PC-3 (cell line): Measurements from ENCODE around the gene CDH4. TPM values are rescaled to one million over a fixed set of nuclear protein-coding genes. Genes with fewer than 3 reads are reported as not detected.
"Not testable (repeated sequence)": the region's sequence is repeated elsewhere in the genome, so short reads cannot be mapped to it uniquely, and the experiment has no call there.

Experiments used
- ATAC-seq: fragments of 200-7000 bp; cut with Tn5 transposase; 2 replicates; pipeline ENCODE4 v1.9.1; 2020; ENCODE audit warnings: mild to moderate bottlenecking, moderate library complexity
- BruUV-seq: library from RNA; stranded (reverse); fragments of 400-500 nt; replicated peaks from 2 replicates; lab custom pipeline; 2021; lab: Mats Ljungman, UMichigan
- CTCF ChIA-PET: fragments of 300-600 bp; sonication (Branson Sonifier 250); formaldehyde crosslinking; loops from one replicate; lab custom pipeline; 2022; ENCODE audit warnings: antibody characterized with exemption; lab: Charles Lee
- POLR2A ChIA-PET: fragments of 300-600 bp; sonication (Branson Sonifier 250); formaldehyde crosslinking; loops from one replicate; lab custom pipeline; 2022; ENCODE audit warnings: antibody characterized with exemption; ENCODE audit not compliant: unreplicated experiment; lab: Charles Lee
- DNase-seq: peaks from one replicate; pipeline ENCODE4 v3.0.0-alpha.2; 2015
- H2AFZ ChIP-seq: fragments of 300-600 bp; sonication (generic); 2 replicates; pipeline ENCODE4 v1.6.0; 2016; ENCODE audit warnings: antibody characterized with exemption, low read length
- H3F3A ChIP-seq: fragments of 300-600 bp; sonication (generic); one replicate; pipeline ENCODE4 v1.6.0; 2017; ENCODE audit warnings: antibody characterized with exemption, low read length, control low read depth, mild to moderate bottlenecking; ENCODE audit not compliant: unreplicated experiment
- H3K27ac ChIP-seq: fragments of 300-600 bp; sonication (generic); 2 replicates; pipeline ENCODE4 v1.5.1; 2016; ENCODE audit warnings: mild to moderate bottlenecking, low read length
- H3K27me3 ChIP-seq: fragments of 300-600 bp; sonication (generic); 2 replicates; pipeline ENCODE4 v1.6.1; 2016; ENCODE audit warnings: low read length, mixed read lengths
- H3K36me3 ChIP-seq: fragments of 300-600 bp; sonication (generic); 2 replicates; pipeline ENCODE4 v1.6.1; 2016; ENCODE audit warnings: low read depth, mixed run types, low read length, mixed read lengths
- H3K4me1 ChIP-seq: fragments of 300-600 bp; sonication (generic); 2 replicates; pipeline ENCODE4 v1.5.1; 2016; ENCODE audit warnings: low read length; ENCODE audit not compliant: insufficient read depth
- H3K4me2 ChIP-seq: fragments of 300-600 bp; sonication (generic); 2 replicates; pipeline ENCODE4 v1.6.0; 2016; ENCODE audit warnings: low read length
- H3K4me3 ChIP-seq: fragments of 300-600 bp; sonication (generic); 2 replicates; pipeline ENCODE4 v1.5.1; 2016; ENCODE audit warnings: mild to moderate bottlenecking, low read length, mixed read lengths
- H3K79me2 ChIP-seq: fragments of 300-600 bp; sonication (generic); 2 replicates; pipeline ENCODE4 v1.6.1; 2017; ENCODE audit warnings: low read length, mixed read lengths
- H3K9ac ChIP-seq: fragments of 300-600 bp; sonication (generic); 2 replicates; pipeline ENCODE4 v1.6.0; 2016; ENCODE audit warnings: mild to moderate bottlenecking, low read length
- H3K9me2 ChIP-seq: fragments of 300-600 bp; sonication (generic); replicated peaks from 2 replicates; pipeline ENCODE4 v1.6.1; 2016; ENCODE audit warnings: mixed run types, low read length, mixed read lengths
- H3K9me3 ChIP-seq: fragments of 300-600 bp; sonication (generic); 2 replicates; pipeline ENCODE4 v1.6.1; 2016; ENCODE audit warnings: low read length, mixed read lengths
- H4K20me1 ChIP-seq: fragments of 300-600 bp; sonication (generic); 2 replicates; pipeline ENCODE4 v1.6.1; 2016; ENCODE audit warnings: low read length, mixed read lengths
- CTCF ChIP-seq: fragments of 300-600 bp; sonication (generic); conservative IDR thresholded peaks from 2 replicates; pipeline ENCODE4 v1.5.1; 2017; ENCODE audit warnings: antibody characterized with exemption, low read depth, mild to moderate bottlenecking, low read length
- EZH2 ChIP-seq: fragments of 300-600 bp; sonication (generic); IDR thresholded peaks from one replicate; pipeline ENCODE4 v1.6.1; 2017; ENCODE audit warnings: antibody characterized with exemption, mild to moderate bottlenecking, low read length; ENCODE audit not compliant: unreplicated experiment
- EZH2phosphoT487 ChIP-seq: fragments of 300-600 bp; sonication (generic); IDR thresholded peaks from 2 replicates; pipeline ENCODE4 v1.6.1; 2018; ENCODE audit warnings: mild to moderate bottlenecking, antibody characterized with exemption, low read length, borderline replicate concordance
- intact Hi-C: fragments of 100-400 bp; cut with micrococcal nuclease; formaldehyde crosslinking; loops from 2 replicates; pipeline ENCODE4 v1.9.0; 2023
- total RNA-seq: library from RNA; depleted of rRNA; stranded (reverse); fragments of >200 nt; gene quantifications from 2 replicates; pipeline ENCODE4 v1.2.3, GENCODE V29; 2014

CDH4 gene
- total RNA-seq, 1 experiment from 2014 or later, result not detected

- POLR2A ChIA-PET, result no interaction called here
- Histone ChIP-seq H3K9me2 (no peaks in the 10 kb centered on the region), H3K4me1 (no peaks in the 10 kb centered on the region), H3K36me3 (no peaks in the 10 kb centered on the region), H3K4me2 (no peak overlapping the region), H3K9me3 (no peaks in the 10 kb centered on the region), H3F3A (no peaks in the 10 kb centered on the region), H3K4me3 (no peak overlapping the region), H3K27ac (no peak overlapping the region), H4K20me1 (no peaks in the 10 kb centered on the region), H2AFZ (no peak overlapping the region), H3K27me3 (peaks cover 14% of the 10 kb centered on the region; the same call in 1 of the 2 replicates), H3K9ac (no peak overlapping the region), H3K79me2 (no peaks in the 10 kb centered on the region)
- no peak for DNase-seq
- TF ChIP-seq CTCF (no peak), EZH2phosphoT487 (no peak), EZH2 (no peak)
- BruUV-seq, result no TSS peak
- ATAC-seq, result no peak
- intact Hi-C loops, result no loop called here
- CTCF ChIA-PET, result no interaction called here
Observed at GRCh38 chr20:61268024-61268423, 16.0 kb downstream of the CDH4 start.

GRCh38 chr20:61271312-61272231, 19.5 kb downstream of the CDH4 start:
- POLR2A ChIA-PET, result no interaction called here

DNA sequence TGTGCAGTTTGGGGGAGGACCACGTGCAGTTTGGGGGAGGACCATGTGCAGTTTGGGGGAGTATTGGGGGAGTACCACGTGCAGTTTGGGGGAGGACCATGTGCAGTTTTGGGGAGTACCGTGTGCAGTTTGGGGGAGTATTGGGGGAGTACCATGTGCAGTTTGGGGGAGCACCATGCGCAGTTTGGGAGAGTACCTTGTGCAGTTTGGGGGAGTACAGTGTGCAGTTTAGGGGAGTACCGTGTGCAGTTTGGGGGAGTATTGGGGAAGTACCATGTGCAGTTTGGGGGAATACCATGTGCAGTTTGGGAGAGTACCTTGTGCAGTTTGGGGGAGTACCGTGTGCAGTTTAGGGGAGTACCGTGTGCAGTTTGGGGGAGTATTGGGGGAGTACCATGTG, 21.0 kb downstream of the CDH4 start:
- not testable (repeated sequence) for H3K79me2 ChIP-seq

More at GRCh38 chr20:61271312-61272231, 19.5 kb downstream of the CDH4 start:
- CTCF ChIA-PET, result no interaction called here
- Histone ChIP-seq H3K4me1 (no peaks in the 10 kb centered on the region), H3K9me3 (no peaks in the 10 kb centered on the region), H4K20me1 (no peaks in the 10 kb centered on the region), H3K79me2 (no peaks in the 10 kb centered on the region), H3K27me3 (peaks cover 11% of the 10 kb centered on the region; the same call in 1 of the 2 replicates), H3K27ac (no peak overlapping the region), H3K9me2 (no peaks in the 10 kb centered on the region), H3K4me2 (no peak overlapping the region), H2AFZ (no peak overlapping the region), H3K36me3 (no peaks in the 10 kb centered on the region), H3F3A (no peaks in the 10 kb centered on the region), H3K4me3 (no peak overlapping the region), H3K9ac (no peak overlapping the region)
- DNase-seq, result no peak
- ATAC-seq, result no peak
- intact Hi-C loops, result no loop called here
- TF ChIP-seq EZH2phosphoT487, result no peak
- TF ChIP-seq CTCF, result no peak
- TF ChIP-seq EZH2, result no peak
- BruUV-seq, result no TSS peak

DNA sequence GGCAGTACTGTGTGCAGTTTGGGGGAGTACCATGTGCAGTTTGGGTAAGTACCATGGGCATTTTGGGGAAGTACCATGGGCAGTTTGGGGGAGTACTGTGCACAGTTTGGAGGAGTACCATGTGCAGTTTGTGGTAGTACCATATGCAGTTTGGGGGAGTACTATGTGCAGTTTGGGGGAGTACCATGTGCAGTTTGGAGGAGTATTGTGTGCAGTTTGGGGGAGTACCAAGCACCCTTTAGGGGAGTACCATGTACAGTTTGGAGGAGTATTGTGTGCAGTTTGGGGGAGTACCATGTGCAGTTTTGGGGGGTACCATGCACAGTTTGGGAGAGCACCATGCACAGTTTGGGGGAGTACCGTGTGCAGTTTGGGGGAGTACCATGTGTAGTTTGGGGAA, 21.6 kb downstream of the CDH4 start:
- H3K9ac ChIP-seq, H3K4me2 ChIP-seq, H3K9me3 ChIP-seq, intact Hi-C loops, CTCF ChIA-PET, H3K79me2 ChIP-seq, H3K27ac ChIP-seq, DNase-seq, H2AFZ ChIP-seq, BruUV-seq, ATAC-seq, H3F3A ChIP-seq, POLR2A ChIA-PET, H3K9me2 ChIP-seq, H3K36me3 ChIP-seq, H3K4me3 ChIP-seq, H3K4me1 ChIP-seq, H3K27me3 ChIP-seq, H4K20me1 ChIP-seq: not testable (repeated sequence)

More for the DNA sequence above, 21.0 kb downstream of the CDH4 start:
- BruUV-seq, H3K36me3 ChIP-seq, DNase-seq, H3K27ac ChIP-seq, H3F3A ChIP-seq, intact Hi-C loops, H2AFZ ChIP-seq, H3K4me2 ChIP-seq, H4K20me1 ChIP-seq, POLR2A ChIA-PET, CTCF ChIA-PET, H3K4me3 ChIP-seq, H3K27me3 ChIP-seq, ATAC-seq, H3K9me2 ChIP-seq, H3K9ac ChIP-seq, H3K4me1 ChIP-seq, H3K9me3 ChIP-seq: not testable (repeated sequence)
